H1 (cell line): Measurements from ENCODE around the gene SLC25A45. TPM values are rescaled to one million over a fixed set of nuclear protein-coding genes. Genes with fewer than 3 reads are reported as not detected.

ENCODE experiments used
- CTCF ChIA-PET: fragments of 300-600 bp; sonication (Branson Sonifier 250); formaldehyde crosslinking; loops from one replicate; lab custom pipeline; 2021; ENCODE audit not compliant: partially characterized antibody; lab: Charles Lee
- POLR2A ChIA-PET: fragments of 300-600 bp; sonication (Branson Sonifier 250); formaldehyde crosslinking; loops from one replicate; lab custom pipeline; 2021; ENCODE audit warnings: inconsistent platforms; ENCODE audit not compliant: partially characterized antibody; lab: Charles Lee
- DNase-seq, 2 experiments: peaks; one replicate each; pipeline versions ENCODE4 v3.0.0 to v3.0.0-alpha.2; 2010 to 2022; ENCODE audit warnings: low spot score in 2 of 2, low read depth in 1 of 2, mixed read lengths in 1 of 2
- FAIRE-seq: peaks from 2 replicates; lab custom pipeline; 2011; peaks lifted over from hg19 to GRCh38; lab: Jason Lieb, UNC
- H2AFZ ChIP-seq: 2 replicates; pipeline ENCODE4 v1.8.1; 2012; ENCODE audit warnings: low read length, inconsistent platforms
- H2AK5ac ChIP-seq: 2 replicates; pipeline ENCODE4 v1.6.1; 2013; ENCODE audit warnings: low read depth, low read length
- H2BK120ac ChIP-seq: replicated peaks from 2 replicates; pipeline ENCODE3; 2013; ENCODE audit warnings: low read depth, low read length, inconsistent platforms
- H2BK12ac ChIP-seq: 2 replicates; pipeline ENCODE4 v1.6.1; 2013; ENCODE audit warnings: low read depth, low read length
- H2BK15ac ChIP-seq: 2 replicates; pipeline ENCODE4 v1.6.1; 2013; ENCODE audit warnings: low read length
- H2BK20ac ChIP-seq: 2 replicates; pipeline ENCODE4 v1.6.1; 2013; ENCODE audit warnings: low read length
- H2BK5ac ChIP-seq: 2 replicates; pipeline ENCODE4 v1.6.1; 2013; ENCODE audit warnings: low read depth, low read length
- H3K14ac ChIP-seq: 2 replicates; pipeline ENCODE4 v1.6.1; 2013; ENCODE audit warnings: inconsistent platforms; ENCODE audit not compliant: insufficient read length
- H3K18ac ChIP-seq: 2 replicates; pipeline ENCODE4 v1.6.1; 2013; ENCODE audit warnings: low read length; ENCODE audit errors: extremely low read depth
- H3K23ac ChIP-seq: 2 replicates; pipeline ENCODE4 v1.6.1; 2013; ENCODE audit warnings: inconsistent platforms; ENCODE audit not compliant: insufficient read length
- H3K23me2 ChIP-seq: 2 replicates; pipeline ENCODE4 v1.6.1; 2013; ENCODE audit warnings: low read depth, low read length
- H3K27ac ChIP-seq: 2 replicates; pipeline ENCODE4 v1.6.1; 2011; ENCODE audit warnings: low read depth, low read length, inconsistent platforms
- H3K27me3 ChIP-seq, 4 experiments: replicated peaks in 1 of 4; 1 replicate in 1 of 4; 2 replicates in 3 of 4; pipeline versions ENCODE4 v1.6.1 to v1.8.1; 2011 to 2013; ENCODE audit warnings: low read length in 3 of 4, mild to moderate bottlenecking in 3 of 4, inconsistent platforms in 2 of 4, mixed read lengths in 2 of 4, moderate library complexity in 1 of 4; ENCODE audit not compliant: control insufficient read depth in 3 of 4, insufficient read depth in 3 of 4; ENCODE audit errors: extremely low read depth in 1 of 4
- H3K36me3 ChIP-seq, 4 experiments: 2 replicates each; pipeline versions ENCODE4 v1.6.1 to v1.8.1; 2011 to 2013; ENCODE audit warnings: mild to moderate bottlenecking in 4 of 4, low read length in 3 of 4, moderate library complexity in 2 of 4, control low read depth in 1 of 4, inconsistent platforms in 1 of 4; ENCODE audit not compliant: insufficient read depth in 4 of 4, control insufficient read depth in 2 of 4
- H3K4ac ChIP-seq: replicated peaks from 2 replicates; pipeline ENCODE3; 2013; ENCODE audit warnings: low read length, low read depth, mixed read lengths, inconsistent platforms; ENCODE audit not compliant: insufficient read length
- H3K4me1 ChIP-seq, 4 experiments: replicated peaks in 1 of 4; 1 replicate in 1 of 4; 2 replicates in 3 of 4; pipeline versions ENCODE4 v1.6.1 to v1.8.1; 2011 to 2013; ENCODE audit warnings: low read length in 3 of 4, inconsistent platforms in 2 of 4, mixed read lengths in 1 of 4; ENCODE audit not compliant: insufficient read depth in 4 of 4, control insufficient read depth in 3 of 4
- H3K4me2 ChIP-seq, 2 experiments: 2 replicates each; pipeline versions ENCODE4 v1.6.1 to v1.8.1; 2011 to 2013; ENCODE audit warnings: low read depth in 2 of 2, low read length in 2 of 2, control low read depth in 1 of 2, inconsistent platforms in 1 of 2, mild to moderate bottlenecking in 1 of 2; ENCODE audit not compliant: insufficient read depth in 1 of 2
- H3K4me3 ChIP-seq, 4 experiments: fragments of 200-600, 300-600 bp in 1 of 4; sonication (generic), shearing (Covaris generic), sonication (Bioruptor Twin) in 1 of 4; 2 replicates each; pipeline versions ENCODE4 v1.5.1 to v1.8.1; 2011 to 2016; ENCODE audit warnings: low read length in 4 of 4, low read depth in 3 of 4, control low read depth in 2 of 4, inconsistent platforms in 2 of 4, mild to moderate bottlenecking in 2 of 4, mixed read lengths in 1 of 4, moderate library complexity in 1 of 4; ENCODE audit not compliant: insufficient read depth in 2 of 4; ENCODE audit errors: extremely low read depth in 1 of 4
- H3K56ac ChIP-seq: replicated peaks from 2 replicates; pipeline ENCODE3; 2013; ENCODE audit warnings: low read depth, mild to moderate bottlenecking, mixed read lengths, low read length, inconsistent platforms; ENCODE audit not compliant: insufficient read length
- H3K79me1 ChIP-seq: 2 replicates; pipeline ENCODE4 v1.6.1; 2013; ENCODE audit warnings: low read depth, low read length, control low read depth
- H3K79me2 ChIP-seq, 2 experiments: 2 replicates each; pipeline versions ENCODE4 v1.6.1 to v1.8.1; 2012 to 2013; ENCODE audit warnings: low read length in 2 of 2, mild to moderate bottlenecking in 2 of 2, inconsistent platforms in 1 of 2; ENCODE audit not compliant: insufficient read depth in 2 of 2, control insufficient read depth in 1 of 2
- H3K9ac ChIP-seq, 4 experiments: replicated peaks in 1 of 4; 1 replicate in 1 of 4; 2 replicates in 3 of 4; pipeline versions ENCODE4 v1.6.1 to v1.8.1; 2011 to 2013; ENCODE audit warnings: low read depth in 3 of 4, low read length in 3 of 4, control low read depth in 2 of 4, mild to moderate bottlenecking in 2 of 4, moderate library complexity in 2 of 4, inconsistent platforms in 1 of 4; ENCODE audit errors: extremely low read depth in 1 of 4
- H3K9me3 ChIP-seq, 2 experiments: 2 replicates each; pipeline versions ENCODE4 v1.6.1 to v1.8.1; 2012 to 2013; ENCODE audit warnings: mild to moderate bottlenecking in 2 of 2, moderate library complexity in 2 of 2, control low read depth in 1 of 2, inconsistent platforms in 1 of 2, low read depth in 1 of 2, low read length in 1 of 2, mixed read lengths in 1 of 2; ENCODE audit not compliant: insufficient read depth in 2 of 2
- H4K20me1 ChIP-seq, 2 experiments: replicated peaks in 1 of 2; 2 replicates each; pipeline versions ENCODE3 to v1.8.1; 2011 to 2013; ENCODE audit warnings: inconsistent platforms in 2 of 2, low read length in 2 of 2, mild to moderate bottlenecking in 1 of 2; ENCODE audit not compliant: insufficient read depth in 2 of 2, control insufficient read depth in 1 of 2
- H4K5ac ChIP-seq: 2 replicates; pipeline ENCODE4 v1.6.1; 2013; ENCODE audit warnings: low read length, low read depth, mixed read lengths, inconsistent platforms; ENCODE audit not compliant: insufficient read length
- H4K8ac ChIP-seq: 2 replicates; pipeline ENCODE4 v1.8.0; 2013; ENCODE audit warnings: mild to moderate bottlenecking, moderate library complexity, low read length, inconsistent platforms; ENCODE audit not compliant: insufficient read depth; ENCODE audit errors: extremely low read depth
- H4K91ac ChIP-seq: replicated peaks from 2 replicates; pipeline ENCODE3; 2013; ENCODE audit warnings: low read length, mixed read lengths, inconsistent platforms; ENCODE audit not compliant: insufficient read length
- ASH2L ChIP-seq: fragments of 200-600, 300-600 bp; sonication (generic); IDR thresholded peaks from one replicate; pipeline ENCODE4 v1.7.1; 2017; ENCODE audit warnings: low read length
- CREB1 ChIP-seq: IDR thresholded peaks from 2 replicates; pipeline ENCODE4 v1.6.1; 2012; ENCODE audit warnings: inconsistent platforms
- WGBS, 2 experiments: shearing (Covaris generic) in 1 of 2; methylation state at CpG; one replicate each; pipeline versions ENCODE4 v1.1.6 to v1.1.7; 2013 to 2015; ENCODE audit warnings: low lambda C conversion rate in 2 of 2, mixed read lengths in 2 of 2, inconsistent platforms in 1 of 2, low coverage in 1 of 2, missing lambda C conversion rate in 1 of 2; ENCODE audit not compliant: insufficient replicate concordance in 2 of 2, insufficient coverage in 1 of 2, insufficient read length in 1 of 2; ENCODE audit errors: extremely low coverage in 1 of 2, missing lambda C conversion rate in 1 of 2; 5-methylcytosine and 5-hydroxymethylcytosine counted together
- polyA plus RNA-seq, 7 experiments: library from polyadenylated mRNA; depleted of rRNA in 3 of 7; stranded (reverse) in 5 of 7; unstranded in 2 of 7; fragments of >200 nt in 5 of 7; fragments of 200-250 nt in 2 of 7; gene quantifications; 1 replicate in 5 of 7; 2 replicates in 1 of 7; 4 replicates in 1 of 7; pipeline versions ENCODE4 v1.2.1 to v1.2.3, GENCODE V29; 2011 to 2013; ENCODE audit warnings: missing spikeins in 2 of 7, mixed read lengths in 2 of 7
- total RNA-seq: library from RNA; stranded (reverse); fragmentation: NEBNext Ultra II Directional; extraction: Animal tissue kit (Norgen Biotek cat#: 25700); gene quantifications from 2 replicates; pipeline ENCODE4 v1.2.1, GENCODE V29; 2021

Gene SLC25A45
- total and polyA plus RNA-seq, 2 of the 8 experiments (the other 6 are each of a cell fraction or from before 2014, with no cell fraction given), result 0.54 to 0.59 TPM

GRCh38 chr11:65400307-65401072 lies 18.0 kb upstream of the SLC25A45 start:
- POLR2A ChIA-PET, result interaction anchor here (1.2 to 5.4 kb wide), 7 partner anchors 9 to 117 kb away, joined by 3 to 23 read pairs (median 11); partner anchors contain the start of gene MALAT1

More at GRCh38 chr11:65400307-65401072, 18.0 kb upstream of the SLC25A45 start:
- no peak overlapping the region for H3K18ac ChIP-seq
- no peaks in the 10 kb centered on the region for H3K27me3 ChIP-seq
- H2AFZ ChIP-seq, result no peak overlapping the region
- no peak overlapping the region for H3K4me3 ChIP-seq
- WGBS, 2 experiments, result 88% methylated on average over 17 of the region's 17 CpGs; no CpG with 5 or more reads in 1 of the 2 experiments
- no peak overlapping the region for H4K8ac ChIP-seq
- no peak overlapping the region for H2BK15ac ChIP-seq
- H3K36me3 ChIP-seq, result peaks cover 0 to 4% (median 0%) of the 10 kb centered on the region in 4 experiments; a peak in 4 of 8 replicates
- no peak overlapping the region for H2BK5ac ChIP-seq
- no peaks in the 10 kb centered on the region for H3K23me2 ChIP-seq
- no peak overlapping the region for H3K14ac ChIP-seq
- no peak overlapping the region for H4K5ac ChIP-seq
- H4K20me1 ChIP-seq, result peaks cover 0 to 6% of the 10 kb centered on the region in 2 experiments
- DNase-seq (no peak), FAIRE-seq (no peak)
- no peak overlapping the region for H3K4me2 ChIP-seq
- no peak for TF ChIP-seq CREB1
- TF ChIP-seq ASH2L, result no peak
- CTCF ChIA-PET, result interaction anchor here (0.6 to 7.8 kb wide), 8 partner anchors 11 to 160 kb away, joined by 3 to 69 read pairs (median 3); partner anchors contain the start of gene FRMD8
- H3K79me2 ChIP-seq, result no peaks in the 10 kb centered on the region
- H3K79me1 ChIP-seq, result 0 out of 2 replicates have a peak, but pooled peaks cover 2% of the 10 kb centered on the region
- no peak overlapping the region for H2AK5ac ChIP-seq
- no peak overlapping the region for H3K23ac ChIP-seq
- no peak overlapping the region for H3K4ac ChIP-seq
- H3K27ac ChIP-seq, result no peak overlapping the region
- no peak overlapping the region for H2BK120ac ChIP-seq
- no peaks in the 10 kb centered on the region for H3K9me3 ChIP-seq
- no peak overlapping the region for H3K56ac ChIP-seq
- H2BK20ac ChIP-seq, result no peak overlapping the region
- H2BK12ac ChIP-seq, result no peak overlapping the region
- no peak overlapping the region for H4K91ac ChIP-seq
- H3K9ac ChIP-seq, result no peak overlapping the region
- H3K4me1 ChIP-seq, result no peaks in the 10 kb centered on the region; a peak in 1 of 7 replicates
